Mesendoderm (in vitro differentiated cells): ENCODE data around the gene TLR2.

Experiments used
- DNase-seq: peaks from one replicate; pipeline ENCODE4 v3.0.0; 2013
- H2AK5ac ChIP-seq: 2 replicates; pipeline ENCODE4 v1.6.1; 2013; ENCODE audit warnings: low read length, inconsistent platforms
- H2BK120ac ChIP-seq: 2 replicates; pipeline ENCODE4 v1.6.1; 2013; ENCODE audit warnings: low read depth, mild to moderate bottlenecking, low read length, moderate library complexity, mixed read lengths
- H2BK15ac ChIP-seq: replicated peaks from 2 replicates; pipeline ENCODE4 v1.6.1; 2013; ENCODE audit warnings: low read depth, mild to moderate bottlenecking, moderate library complexity
- H2BK5ac ChIP-seq: 2 replicates; pipeline ENCODE4 v1.6.1; 2013; ENCODE audit warnings: low read length, inconsistent platforms
- H3K18ac ChIP-seq: 2 replicates; pipeline ENCODE4 v1.6.1; 2013; ENCODE audit warnings: mild to moderate bottlenecking, low read length, mixed read lengths
- H3K23ac ChIP-seq: one replicate; pipeline ENCODE4 v1.6.1; 2013; ENCODE audit warnings: low read length
- H3K27ac ChIP-seq: 2 replicates; pipeline ENCODE4 v1.5.1; 2013; ENCODE audit warnings: low read depth, mild to moderate bottlenecking, inconsistent platforms, low read length, moderate library complexity
- H3K27me3 ChIP-seq: 2 replicates; pipeline ENCODE4 v1.6.1; 2013; ENCODE audit warnings: low read length, control low read depth, mild to moderate bottlenecking, inconsistent platforms; ENCODE audit not compliant: insufficient read depth, poor library complexity
- H3K36me3 ChIP-seq: 2 replicates; pipeline ENCODE4 v1.6.1; 2013; ENCODE audit warnings: low read length, inconsistent platforms; ENCODE audit not compliant: control insufficient read depth, insufficient read depth
- H3K4ac ChIP-seq: one replicate; pipeline ENCODE4 v1.6.1; 2013; ENCODE audit warnings: low read depth, mild to moderate bottlenecking, low read length, moderate library complexity
- H3K4me1 ChIP-seq: 2 replicates; pipeline ENCODE4 v1.6.1; 2013; ENCODE audit warnings: low read depth, low read length, inconsistent platforms; ENCODE audit not compliant: control insufficient read depth
- H3K4me2 ChIP-seq: 2 replicates; pipeline ENCODE4 v1.6.1; 2013; ENCODE audit warnings: low read length
- H3K4me3 ChIP-seq: 2 replicates; pipeline ENCODE4 v1.5.1; 2013; ENCODE audit warnings: mild to moderate bottlenecking, low read length
- H3K56ac ChIP-seq: one replicate; pipeline ENCODE4 v1.6.1; 2013; ENCODE audit warnings: low read length
- H3K79me1 ChIP-seq: 2 replicates; pipeline ENCODE4 v1.6.1; 2013; ENCODE audit warnings: low read length, inconsistent platforms
- H3K79me2 ChIP-seq: 2 replicates; pipeline ENCODE4 v1.6.1; 2013; ENCODE audit warnings: mild to moderate bottlenecking, low read length; ENCODE audit not compliant: control insufficient read depth, insufficient read depth
- H3K9ac ChIP-seq: 2 replicates; pipeline ENCODE4 v1.6.1; 2013; ENCODE audit warnings: low read length, inconsistent platforms
- H4K5ac ChIP-seq: one replicate; pipeline ENCODE4 v1.6.1; 2013; ENCODE audit warnings: low read length
- H4K8ac ChIP-seq: one replicate; pipeline ENCODE4 v1.6.1; 2013; ENCODE audit warnings: low read depth, mild to moderate bottlenecking, control low read depth, low read length, moderate library complexity
- WGBS: extraction: QIAGEN DNeasy Blood & Tissue Kit; methylation state at CpG from one replicate; pipeline ENCODE4 v1.1.7; 2013; ENCODE audit warnings: low lambda C conversion rate, missing lambda C conversion rate; ENCODE audit not compliant: insufficient coverage; ENCODE audit errors: extremely low coverage; 5-methylcytosine and 5-hydroxymethylcytosine counted together

Gene TLR2

GRCh38 chr4:153679486-153679885 lies 4.6 kb upstream of the TLR2 start:
- H3K4me2 ChIP-seq: no peak overlapping the region
- no peak overlapping the region for H2AK5ac ChIP-seq
- no CpG with 5 or more reads among the region's 6 CpGs for WGBS
- peaks cover 13% of the 10 kb centered on the region for H3K27me3 ChIP-seq
- no peaks in the 10 kb centered on the region for H3K79me1 ChIP-seq
- H2BK15ac ChIP-seq: no peak overlapping the region
- H3K36me3 ChIP-seq: no peaks in the 10 kb centered on the region
- H3K79me2 ChIP-seq: no peaks in the 10 kb centered on the region
- no peak overlapping the region for H4K8ac ChIP-seq
- no peak for DNase-seq
- no peak overlapping the region for H3K56ac ChIP-seq
- H2BK5ac ChIP-seq: no peak overlapping the region
- H3K4me1 ChIP-seq: no peaks in the 10 kb centered on the region
- H3K27ac ChIP-seq: no peak overlapping the region
- H4K5ac ChIP-seq: no peak overlapping the region
- H3K23ac ChIP-seq: no peak overlapping the region
- H3K4me3 ChIP-seq: no peak overlapping the region
- no peak overlapping the region for H3K18ac ChIP-seq
- no peak overlapping the region for H3K9ac ChIP-seq
- no peak overlapping the region for H3K4ac ChIP-seq
- H2BK120ac ChIP-seq: no peak overlapping the region

DNA sequence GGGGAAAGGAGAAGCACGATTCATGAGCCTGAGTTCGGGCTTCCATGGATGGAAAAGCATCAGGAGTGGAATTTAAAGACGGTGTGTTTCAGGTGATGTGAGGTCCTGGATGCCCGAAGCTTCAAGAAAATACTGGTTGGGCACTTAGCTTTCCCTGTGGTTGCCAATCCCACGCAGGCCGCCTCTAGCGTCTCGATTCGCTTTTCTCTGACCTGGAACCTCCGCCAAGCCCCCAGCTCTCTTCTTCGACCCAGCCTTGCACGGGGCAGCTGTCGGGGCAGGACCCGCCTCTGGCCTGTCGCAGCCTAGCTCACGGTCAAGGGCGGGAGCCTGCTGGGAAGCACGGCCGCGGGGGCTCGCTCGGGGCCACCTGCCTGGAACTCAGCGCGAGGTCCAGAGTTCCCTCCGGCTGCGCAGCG lies 308 bp upstream of the TLR2 start:
- H4K5ac ChIP-seq: no peak overlapping the region
- H3K18ac ChIP-seq: no peak overlapping the region
- H3K56ac ChIP-seq: peak overlapping the region; percentile 44

DNA sequence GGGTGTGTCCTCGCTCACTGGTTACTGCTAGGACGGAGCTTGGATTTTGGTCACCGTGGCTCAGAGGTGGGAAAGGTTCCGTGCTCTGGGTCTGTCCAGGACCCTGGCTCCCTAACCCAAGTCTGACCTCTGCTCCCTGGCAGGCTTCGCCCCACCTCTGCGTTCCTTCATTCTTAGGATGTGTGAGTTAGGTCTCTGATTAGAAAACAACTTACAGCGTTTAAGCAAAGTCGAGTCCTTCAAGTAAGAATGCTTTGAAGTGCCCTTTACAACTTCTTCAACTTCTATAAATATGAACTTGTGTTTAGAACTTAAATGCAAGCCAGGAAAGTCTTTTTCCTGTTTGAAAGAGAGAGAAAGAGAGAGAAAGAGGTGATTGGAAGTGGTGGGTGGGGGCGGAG lies 891 bp downstream of the TLR2 start:
- Histone ChIP-seq H3K9ac (peak overlapping the region; percentile 4), H3K79me2 (no peaks in the 10 kb centered on the region), H3K4me2 (peak overlapping the region; percentile 4), H2BK15ac (no peak overlapping the region), H2AK5ac (no peak overlapping the region), H3K4me1 (no peaks in the 10 kb centered on the region), H3K27ac (no peak overlapping the region), H4K5ac (no peak overlapping the region), H3K36me3 (no peaks in the 10 kb centered on the region), H3K79me1 (no peaks in the 10 kb centered on the region), H4K8ac (no peak overlapping the region), H2BK120ac (no peak overlapping the region), H3K4me3 (no peak overlapping the region), H3K4ac (no peak overlapping the region), H2BK5ac (no peak overlapping the region), H3K23ac (no peak overlapping the region), H3K56ac (peak overlapping the region; percentile 44), H3K27me3 (peaks cover 13% of the 10 kb centered on the region), H3K18ac (no peak overlapping the region)
- no peak for DNase-seq
- 100% methylated on average over 1 of the region's 9 CpGs for WGBS

More for the DNA sequence above, 308 bp upstream of the TLR2 start:
- peak; percentile 42 for DNase-seq
- WGBS: no CpG with 5 or more reads among the region's 27 CpGs
- Histone ChIP-seq H3K4ac (no peak overlapping the region), H3K4me1 (no peaks in the 10 kb centered on the region), H3K79me1 (no peaks in the 10 kb centered on the region), H2AK5ac (no peak overlapping the region), H2BK5ac (no peak overlapping the region), H3K4me2 (peak overlapping the region; percentile 4), H3K23ac (no peak overlapping the region), H2BK120ac (no peak overlapping the region), H4K8ac (no peak overlapping the region), H3K4me3 (peak overlapping the region; percentile 37), H3K79me2 (no peaks in the 10 kb centered on the region), H3K36me3 (no peaks in the 10 kb centered on the region), H3K27me3 (peaks cover 13% of the 10 kb centered on the region), H3K27ac (no peak overlapping the region), H2BK15ac (no peak overlapping the region), H3K9ac (peak overlapping the region; percentile 4)

DNA sequence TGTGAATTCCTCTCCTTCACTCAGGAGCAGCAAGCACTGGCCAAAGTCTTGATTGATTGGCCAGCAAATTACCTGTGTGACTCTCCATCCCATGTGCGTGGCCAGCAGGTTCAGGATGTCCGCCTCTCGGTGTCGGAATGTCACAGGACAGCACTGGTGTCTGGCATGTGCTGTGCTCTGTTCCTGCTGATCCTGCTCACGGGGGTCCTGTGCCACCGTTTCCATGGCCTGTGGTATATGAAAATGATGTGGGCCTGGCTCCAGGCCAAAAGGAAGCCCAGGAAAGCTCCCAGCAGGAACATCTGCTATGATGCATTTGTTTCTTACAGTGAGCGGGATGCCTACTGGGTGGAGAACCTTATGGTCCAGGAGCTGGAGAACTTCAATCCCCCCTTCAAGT lies 20.4 kb downstream of the TLR2 start:
- H2BK120ac ChIP-seq: no peak overlapping the region
- H3K4me1 ChIP-seq: no peaks in the 10 kb centered on the region
- no peak overlapping the region for H2BK15ac ChIP-seq
- H4K8ac ChIP-seq: no peak overlapping the region
- no peak overlapping the region for H2BK5ac ChIP-seq
- no peak overlapping the region for H4K5ac ChIP-seq
- DNase-seq: no peak
- no peak overlapping the region for H3K56ac ChIP-seq
- H3K36me3 ChIP-seq: no peaks in the 10 kb centered on the region
- no peak overlapping the region for H2AK5ac ChIP-seq
- no peak overlapping the region for H3K4ac ChIP-seq
- H3K4me3 ChIP-seq: no peak overlapping the region
- H3K79me2 ChIP-seq: no peaks in the 10 kb centered on the region
- no peaks in the 10 kb centered on the region for H3K79me1 ChIP-seq
- H3K4me2 ChIP-seq: no peak overlapping the region
- no peak overlapping the region for H3K18ac ChIP-seq
- H3K9ac ChIP-seq: no peak overlapping the region
- no peaks in the 10 kb centered on the region for H3K27me3 ChIP-seq
- no peak overlapping the region for H3K23ac ChIP-seq
- H3K27ac ChIP-seq: no peak overlapping the region
- no CpG with 5 or more reads among the region's 7 CpGs for WGBS

GRCh38 chr4:153705743-153706468 lies 21.8 kb downstream of the TLR2 start:
- no peaks in the 10 kb centered on the region for H3K27me3 ChIP-seq
- H2AK5ac ChIP-seq: no peak overlapping the region
- no peaks in the 10 kb centered on the region for H3K79me1 ChIP-seq
- H4K5ac ChIP-seq: no peak overlapping the region
- no peak overlapping the region for H3K27ac ChIP-seq
- no CpG with 5 or more reads among the region's 2 CpGs for WGBS
- no peak overlapping the region for H3K18ac ChIP-seq
- no peak overlapping the region for H3K4me2 ChIP-seq
- no peak overlapping the region for H2BK5ac ChIP-seq
- H3K56ac ChIP-seq: no peak overlapping the region
- H3K4me1 ChIP-seq: no peaks in the 10 kb centered on the region
- H3K9ac ChIP-seq: no peak overlapping the region
- no peaks in the 10 kb centered on the region for H3K36me3 ChIP-seq
- H2BK120ac ChIP-seq: no peak overlapping the region
- no peak for DNase-seq
- no peaks in the 10 kb centered on the region for H3K79me2 ChIP-seq
- H3K4ac ChIP-seq: no peak overlapping the region
- H2BK15ac ChIP-seq: no peak overlapping the region
- H3K4me3 ChIP-seq: no peak overlapping the region
- no peak overlapping the region for H4K8ac ChIP-seq
- no peak overlapping the region for H3K23ac ChIP-seq

- H3K23ac ChIP-seq: no peak overlapping the region
- H3K36me3 ChIP-seq: no peaks in the 10 kb centered on the region
- no peak overlapping the region for H3K27ac ChIP-seq
- no peak overlapping the region for H3K56ac ChIP-seq
- H3K4ac ChIP-seq: no peak overlapping the region
- no peak for DNase-seq
- H3K4me2 ChIP-seq: no peak overlapping the region
- no peak overlapping the region for H2BK15ac ChIP-seq
- no peak overlapping the region for H3K4me3 ChIP-seq
- no peak overlapping the region for H3K18ac ChIP-seq
- H3K27me3 ChIP-seq: no peaks in the 10 kb centered on the region
- no peaks in the 10 kb centered on the region for H3K79me1 ChIP-seq
- no peak overlapping the region for H4K5ac ChIP-seq
- H4K8ac ChIP-seq: no peak overlapping the region
- H3K4me1 ChIP-seq: no peaks in the 10 kb centered on the region
- no peak overlapping the region for H2AK5ac ChIP-seq
- H2BK120ac ChIP-seq: no peak overlapping the region
- no peaks in the 10 kb centered on the region for H3K79me2 ChIP-seq
- H3K9ac ChIP-seq: no peak overlapping the region
- H2BK5ac ChIP-seq: no peak overlapping the region
Observed at GRCh38 chr4:153706519-153706918, 22.4 kb downstream of the TLR2 start.
